ENCODE results near the gene FBXO42. TPM values are rescaled to one million over a fixed set of nuclear protein-coding genes. Genes with fewer than 3 reads are reported as not detected.

Gene FBXO42
- total and polyA plus RNA-seq, 9 of the 15 experiments (the other 6 are each of a cell fraction or from before 2014, with no cell fraction given), result 7.2 to 24.8 (median 17.4) TPM

- H3K9me3 ChIP-seq (replicated peaks; ENCODE audit: control insufficient read depth, insufficient read depth, low read depth, low read length), result no peaks in the 10 kb centered on the region
- FAIRE-seq, result no peak
- H3K9ac ChIP-seq (ENCODE audit: insufficient read depth in 1 of 2, low read depth in 2 of 2, low read length in 2 of 2), result no peak overlapping the region
- CTCF ChIA-PET (ENCODE audit: low intra/inter-chr PET ratio), result interaction anchor here (1.6 to 2.7 kb wide), 2 partner anchors 40 to 159 kb away, joined by 7 to 13 read pairs; no protein-coding TSS in a partner anchor
- peaks cover 8% of the 10 kb centered on the region; the same call in 2 of the 3 replicates for H3K79me2 ChIP-seq (ENCODE audit: control insufficient read depth, insufficient read depth, low read length)
- no peak for DNase-seq (ENCODE audit: extremely low read depth in 1 of 4, low spot score in 3 of 4)
- ATAC-seq, result no peak
- no peak overlapping the region for H3K4me2 ChIP-seq (ENCODE audit: insufficient read depth, low read length)
- no peaks in the 10 kb centered on the region for H3K27me3 ChIP-seq (ENCODE audit: control insufficient read depth in 2 of 2, insufficient read depth in 2 of 2, low read length in 2 of 2)
- no TSS peak for BruUV-seq (replicated peaks)
- TF ChIP-seq ZNF695 (CRISPR knock-in tag; IDR thresholded peaks at IDR 0.05) (no peak), ATF3 (IDR thresholded peaks at IDR 0.05) (no peak), ATF3 (CRISPR knock-in tag; conservative IDR thresholded peaks at IDR 0.05) (no peak), KLF10 (CRISPR knock-in tag; IDR thresholded peaks at IDR 0.05) (no peak), ZNF76 (CRISPR knock-in tag; IDR thresholded peaks at IDR 0.05; ENCODE audit: borderline replicate concordance) (no peak), ZNF316 (IDR thresholded peaks at IDR 0.05) (no peak), ZNF696 (CRISPR knock-in tag; conservative IDR thresholded peaks at IDR 0.05) (no peak), ZZZ3 (IDR thresholded peaks at IDR 0.05) (no peak), SAP30 (IDR thresholded peaks at IDR 0.05; ENCODE audit: borderline replicate concordance, insufficient read depth, low read depth, low read length, poor library complexity, severe bottlenecking) (no peak), DLX4 (CRISPR knock-in tag; IDR thresholded peaks at IDR 0.05) (no peak), OTX1 (CRISPR knock-in tag; IDR thresholded peaks at IDR 0.05) (no peak)
- TF ChIP-seq, protein P1, sequence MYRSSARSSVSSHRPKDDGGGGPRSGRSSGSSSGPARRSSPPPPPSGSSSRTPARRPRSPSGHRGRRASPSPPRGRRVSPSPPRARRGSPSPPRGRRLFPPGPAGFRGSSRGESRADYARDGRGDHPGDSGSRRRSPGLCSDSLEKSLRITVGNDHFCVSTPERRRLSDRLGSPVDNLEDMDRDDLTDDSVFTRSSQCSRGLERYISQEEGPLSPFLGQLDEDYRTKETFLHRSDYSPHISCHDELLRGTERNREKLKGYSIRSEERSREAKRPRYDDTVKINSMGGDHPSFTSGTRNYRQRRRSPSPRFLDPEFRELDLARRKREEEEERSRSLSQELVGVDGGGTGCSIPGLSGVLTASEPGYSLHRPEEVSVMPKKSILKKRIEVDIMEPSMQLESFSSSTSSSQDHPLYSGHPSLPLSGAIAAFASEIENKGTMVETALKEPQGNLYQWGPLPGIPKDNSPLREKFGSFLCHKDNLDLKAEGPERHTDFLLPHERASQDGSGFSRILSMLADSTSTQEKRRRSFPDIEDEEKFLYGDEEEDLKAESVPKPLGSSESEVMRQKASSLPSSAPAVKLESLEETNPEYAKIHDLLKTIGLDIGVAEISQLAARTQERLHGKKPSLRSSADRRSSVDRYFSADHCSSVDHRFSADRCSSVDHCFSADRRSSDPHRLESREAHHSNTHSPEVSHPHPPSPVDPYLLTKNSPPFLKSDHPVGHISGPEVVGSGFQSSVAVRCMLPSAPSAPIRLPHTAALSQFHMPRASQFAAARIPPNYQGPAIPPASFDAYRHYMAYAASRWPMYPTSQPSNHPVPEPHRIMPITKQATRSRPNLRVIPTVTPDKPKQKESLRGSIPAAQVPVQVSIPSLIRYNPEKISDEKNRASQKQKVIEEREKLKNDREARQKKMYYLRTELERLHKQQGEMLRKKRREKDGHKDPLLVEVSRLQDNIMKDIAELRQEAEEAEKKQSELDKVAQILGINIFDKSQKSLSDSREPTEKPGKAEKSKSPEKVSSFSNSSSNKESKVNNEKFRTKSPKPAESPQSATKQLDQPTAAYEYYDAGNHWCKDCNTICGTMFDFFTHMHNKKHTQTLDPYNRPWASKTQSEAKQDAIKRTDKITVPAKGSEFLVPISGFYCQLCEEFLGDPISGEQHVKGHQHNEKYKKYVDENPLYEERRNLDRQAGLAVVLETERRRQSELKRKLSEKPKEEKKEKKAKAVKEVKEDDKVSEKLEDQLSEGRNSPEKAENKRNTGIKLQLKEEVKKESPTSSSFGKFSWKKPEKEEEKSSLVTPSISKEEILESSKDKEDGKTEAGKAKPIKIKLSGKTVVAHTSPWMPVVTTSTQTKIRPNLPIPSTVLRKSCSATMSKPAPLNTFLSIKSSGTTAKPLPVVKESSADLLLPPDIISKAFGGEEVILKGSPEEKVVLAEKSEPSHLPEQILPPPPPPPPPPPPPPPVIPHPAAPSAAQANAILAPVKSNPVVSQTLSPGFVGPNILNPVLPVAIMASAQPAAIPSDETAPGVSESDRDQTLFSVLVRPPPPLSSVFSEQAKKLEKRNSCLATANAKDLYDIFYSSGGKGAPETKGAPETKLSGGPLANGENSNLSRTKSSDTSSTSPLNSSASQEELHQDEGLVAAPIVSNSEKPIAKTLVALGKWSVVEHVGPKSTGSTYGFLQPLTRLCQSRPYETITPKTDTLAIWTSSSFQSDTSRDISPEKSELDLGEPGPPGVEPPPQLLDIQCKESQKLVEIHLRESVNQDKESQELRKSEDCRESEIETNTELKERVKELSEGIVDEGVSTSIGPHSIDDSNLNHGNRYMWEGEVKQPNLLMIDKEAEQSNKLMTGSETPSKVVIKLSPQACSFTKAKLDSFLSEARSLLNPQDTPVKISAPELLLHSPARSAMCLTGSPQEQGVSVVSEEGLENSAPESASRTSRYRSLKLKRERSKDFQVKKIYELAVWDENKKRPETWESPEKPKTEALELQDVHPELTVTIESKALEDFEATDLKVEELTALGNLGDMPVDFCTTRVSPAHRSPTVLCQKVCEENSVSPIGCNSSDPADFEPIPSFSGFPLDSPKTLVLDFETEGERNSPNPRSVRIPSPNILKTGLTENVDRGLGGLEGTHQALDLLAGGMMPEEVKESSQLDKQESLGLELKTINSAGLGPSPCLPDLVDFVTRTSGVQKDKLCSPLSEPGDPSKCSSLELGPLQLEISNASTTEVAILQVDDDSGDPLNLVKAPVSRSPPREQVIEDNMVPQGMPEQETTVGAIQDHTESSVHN (IDR thresholded peaks at IDR 0.05; ENCODE audit: borderline replicate concordance in 1 of 2, low read depth in 1 of 2), result no peak
- H3K4me3 ChIP-seq, result no peak overlapping the region
- no peaks in the 10 kb centered on the region for H3K9me1 ChIP-seq (ENCODE audit: control insufficient read depth, insufficient read depth, low read length)
- H3K4me1 ChIP-seq (replicated peaks in 1 of 2; ENCODE audit: control insufficient read depth in 2 of 2, insufficient read depth in 2 of 2, low read length in 2 of 2), result peaks cover 26 to 45% of the 10 kb centered on the region in 2 experiments
- H2AFZ ChIP-seq (ENCODE audit: low read depth, low read length), result no peak overlapping the region
- in situ Hi-C loops (cut with MboI) (no loop called here), intact Hi-C loops (cut with micrococcal nuclease) (no loop called here)
- no peaks in the 10 kb centered on the region for H4K20me1 ChIP-seq (replicated peaks; ENCODE audit: control insufficient read depth, insufficient read depth, low read length)
- 58% methylated on average over 2 of the region's 2 CpGs for WGBS (ENCODE audit: insufficient coverage, low coverage, missing lambda C conversion rate)
- H3K27ac ChIP-seq (ENCODE audit: extremely low read depth, low read depth, low read length), result no peak overlapping the region
- H3K36me3 ChIP-seq (ENCODE audit: control insufficient read depth, insufficient read depth, low read length), result no peaks in the 10 kb centered on the region
- POLR2A ChIA-PET, result interaction anchor here (1.7 to 2.1 kb wide), 2 partner anchors 11 to 12 kb away, joined by 7 read pairs; no protein-coding TSS in a partner anchor
These were observed 148.1 kb downstream of the FBXO42 start for GRCh38 chr1:16204216-16204615.

Data from K562 (cell line).